Adipocyte (in vitro differentiated cells): Measurements from ENCODE around the gene SLC48A1.

Experiments used
- DNase-seq: peaks from one replicate; pipeline ENCODE4 v3.0.0-alpha.2; 2015; ENCODE audit warnings: low read depth
- H3K27me3 ChIP-seq: replicated peaks from 2 replicates; pipeline ENCODE4 v1.7.0; 2013; ENCODE audit warnings: mild to moderate bottlenecking, low read length, moderate library complexity; ENCODE audit not compliant: control insufficient read depth, insufficient read depth
- H3K36me3 ChIP-seq: 2 replicates; pipeline ENCODE4 v1.7.0; 2013; ENCODE audit warnings: low read length, mild to moderate bottlenecking, moderate library complexity; ENCODE audit not compliant: control insufficient read depth, insufficient read depth, severe bottlenecking
- H3K4me1 ChIP-seq: 2 replicates; pipeline ENCODE4 v1.7.0; 2013; ENCODE audit warnings: mild to moderate bottlenecking, low read length, moderate library complexity; ENCODE audit not compliant: control insufficient read depth, insufficient read depth
- H3K4me3 ChIP-seq: 2 replicates; pipeline ENCODE4 v1.7.0; 2013; ENCODE audit warnings: mild to moderate bottlenecking, low read length, moderate library complexity
- H3K9ac ChIP-seq: 2 replicates; pipeline ENCODE4 v1.7.0; 2013; ENCODE audit warnings: mild to moderate bottlenecking, low read length, moderate library complexity
- H3K9me3 ChIP-seq: 2 replicates; pipeline ENCODE4 v1.7.0; 2013; ENCODE audit warnings: mild to moderate bottlenecking, low read length, moderate library complexity; ENCODE audit not compliant: control insufficient read depth

SLC48A1 gene

GRCh38 chr12:47774663-47775062, 1.6 kb downstream of the SLC48A1 start:
- peaks cover 52% of the 10 kb centered on the region for H3K4me1 ChIP-seq
- no peak for DNase-seq
- peak overlapping the region; percentile 43 for H3K9ac ChIP-seq
- H3K4me3 ChIP-seq = no peak overlapping the region
- H3K9me3 ChIP-seq = no peaks in the 10 kb centered on the region
- no peaks in the 10 kb centered on the region for H3K36me3 ChIP-seq
- no peaks in the 10 kb centered on the region for H3K27me3 ChIP-seq

DNA sequence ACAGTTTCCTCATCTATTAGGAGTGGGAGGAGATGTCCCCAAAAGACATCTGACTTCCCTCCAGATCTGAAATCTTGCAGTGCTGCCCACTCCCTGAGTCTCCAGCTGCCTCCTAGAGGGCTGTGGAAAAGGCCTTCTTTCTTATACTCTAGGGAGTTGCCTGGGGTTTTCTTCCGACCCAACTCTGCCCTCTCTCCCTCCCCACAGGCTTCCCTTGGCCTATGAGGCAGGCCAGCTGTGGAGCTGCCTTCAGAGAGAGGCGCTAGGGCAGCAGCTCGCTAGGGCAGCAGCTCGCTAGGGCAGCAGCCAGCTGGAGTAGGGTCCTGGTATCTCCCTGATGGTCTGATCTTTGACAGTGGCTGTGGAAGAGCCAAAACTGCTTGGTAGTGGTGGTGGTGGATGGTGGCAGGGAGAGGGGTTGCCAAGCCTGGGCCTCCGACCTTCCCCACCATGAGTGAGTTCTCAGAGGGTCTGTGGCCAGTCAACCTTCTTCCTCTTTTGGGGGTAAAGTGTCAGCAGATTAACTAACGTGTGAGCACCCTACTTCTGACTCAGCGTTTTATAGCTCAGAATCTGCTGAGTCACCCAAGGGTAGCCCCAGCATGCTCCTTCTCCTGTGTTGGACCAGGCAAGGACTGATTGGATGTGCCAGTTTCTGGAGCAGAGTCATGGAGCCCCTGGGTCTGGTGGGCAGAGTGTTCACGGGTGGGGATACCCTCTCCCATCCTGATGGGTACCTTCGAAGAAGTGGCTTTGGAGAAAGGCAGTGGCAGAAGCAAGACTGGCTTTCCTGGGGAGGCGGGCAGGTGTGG, 2.3 kb downstream of the SLC48A1 start:
- no peak overlapping the region for H3K4me3 ChIP-seq
- DNase-seq = no peak
- no peaks in the 10 kb centered on the region for H3K9me3 ChIP-seq
- no peaks in the 10 kb centered on the region for H3K36me3 ChIP-seq
- H3K27me3 ChIP-seq = no peaks in the 10 kb centered on the region
- peak overlapping the region; percentile 43 for H3K9ac ChIP-seq
- peaks cover 49% of the 10 kb centered on the region for H3K4me1 ChIP-seq

DNA sequence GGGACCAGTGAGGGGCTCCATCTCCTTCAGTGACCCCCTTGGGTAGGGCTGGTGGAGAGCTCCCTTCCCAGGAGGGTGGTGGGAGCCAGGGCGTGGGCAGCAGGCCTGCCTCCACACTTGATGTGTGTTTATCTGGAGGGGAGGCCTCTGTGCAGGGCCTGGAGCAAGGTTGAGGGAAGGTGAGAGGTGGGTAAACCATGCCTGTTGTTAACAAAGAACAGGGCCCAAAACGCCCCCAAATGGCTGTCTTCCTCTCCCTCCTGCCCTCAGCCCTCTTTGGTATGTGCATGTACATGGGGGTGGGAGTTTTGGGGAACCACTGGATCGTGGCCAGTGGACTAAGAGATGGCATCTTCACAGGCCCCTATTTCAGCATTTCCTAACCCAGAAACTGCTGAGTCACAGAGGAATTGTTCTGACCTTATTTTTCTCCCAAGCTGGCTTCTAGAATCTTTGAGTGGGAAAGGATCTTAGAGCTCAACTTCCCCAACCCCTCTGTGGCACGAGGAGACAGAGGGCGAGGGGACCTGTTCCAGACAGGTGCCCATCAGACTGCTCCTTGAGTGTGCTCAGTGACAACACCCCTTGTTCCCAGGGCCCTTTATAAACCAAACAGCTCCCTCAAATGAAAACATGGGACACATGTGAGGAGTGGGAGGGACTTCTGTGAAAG, 3.6 kb downstream of the SLC48A1 start:
- Histone ChIP-seq H3K4me1 (peaks cover 48% of the 10 kb centered on the region), H3K4me3 (no peak overlapping the region), H3K36me3 (peaks cover 1% of the 10 kb centered on the region), H3K9me3 (no peaks in the 10 kb centered on the region), H3K27me3 (no peaks in the 10 kb centered on the region), H3K9ac (peak overlapping the region; percentile 76)
- DNase-seq = peak; percentile 73

- peaks cover 7% of the 10 kb centered on the region for H3K36me3 ChIP-seq
- no peaks in the 10 kb centered on the region for H3K27me3 ChIP-seq
- H3K9ac ChIP-seq = peak overlapping the region; percentile 76
- DNase-seq = no peak
- no peak overlapping the region for H3K4me3 ChIP-seq
- H3K9me3 ChIP-seq = no peaks in the 10 kb centered on the region
- peaks cover 48% of the 10 kb centered on the region for H3K4me1 ChIP-seq
These were observed 4.1 kb downstream of the SLC48A1 start for GRCh38 chr12:47777151-47777550.

DNA sequence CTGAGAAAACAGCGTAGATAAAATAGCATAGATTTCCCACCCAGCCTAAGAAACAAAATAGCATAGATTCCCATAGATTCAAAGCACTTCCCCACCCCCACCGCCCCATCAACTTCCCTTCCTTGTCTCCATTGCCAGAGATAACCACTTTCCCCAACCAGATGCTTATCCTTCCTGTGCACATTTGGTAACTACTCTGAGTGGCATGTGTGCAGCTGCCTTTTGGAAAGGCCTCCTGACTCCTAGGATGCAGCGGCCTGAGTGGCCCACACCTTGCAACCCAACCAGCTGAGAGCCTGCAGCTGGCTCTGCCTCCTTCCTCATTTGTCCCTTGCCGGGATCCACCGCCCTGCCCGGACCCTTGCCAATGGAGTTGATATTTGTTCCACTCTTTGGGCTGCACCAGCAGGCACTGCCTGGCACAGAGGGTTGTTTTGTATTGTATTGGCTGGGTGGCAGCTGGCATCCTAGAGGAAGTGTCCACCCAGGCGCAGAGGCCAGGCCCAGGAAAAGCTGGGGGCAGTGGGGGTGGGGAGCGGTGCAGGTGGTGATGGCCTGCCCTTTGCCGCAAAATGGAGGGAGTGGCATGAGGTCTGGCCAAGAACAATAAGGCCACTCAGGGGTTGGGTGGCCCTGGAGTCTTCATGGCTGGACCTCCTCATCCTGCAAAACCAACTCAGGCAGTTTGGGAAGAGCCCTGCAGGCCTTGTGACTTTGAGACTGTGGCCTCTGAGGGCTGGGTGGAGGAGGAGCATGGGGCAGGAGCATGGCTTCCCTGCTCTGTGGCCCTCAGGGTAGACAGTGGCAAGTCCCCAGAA, 4.9 kb downstream of the SLC48A1 start:
- H3K4me1 ChIP-seq = peaks cover 48% of the 10 kb centered on the region
- H3K9me3 ChIP-seq = no peaks in the 10 kb centered on the region
- peaks cover 15% of the 10 kb centered on the region for H3K36me3 ChIP-seq
- no peak overlapping the region for H3K4me3 ChIP-seq
- H3K27me3 ChIP-seq = no peaks in the 10 kb centered on the region
- no peak for DNase-seq
- H3K9ac ChIP-seq = peak overlapping the region; percentile 76

- peaks cover 24% of the 10 kb centered on the region for H3K36me3 ChIP-seq
- H3K27me3 ChIP-seq = no peaks in the 10 kb centered on the region
- H3K9me3 ChIP-seq = no peaks in the 10 kb centered on the region
- peaks cover 46% of the 10 kb centered on the region for H3K4me1 ChIP-seq
- no peak overlapping the region for H3K4me3 ChIP-seq
- DNase-seq = no peak
- peak overlapping the region; percentile 76 for H3K9ac ChIP-seq
These were observed 5.8 kb downstream of the SLC48A1 start for GRCh38 chr12:47778881-47779280.

- Histone ChIP-seq H3K9me3 (no peaks in the 10 kb centered on the region), H3K36me3 (peaks cover 29% of the 10 kb centered on the region), H3K9ac (peak overlapping the region; percentile 76), H3K27me3 (no peaks in the 10 kb centered on the region), H3K4me1 (peaks cover 42% of the 10 kb centered on the region), H3K4me3 (no peak overlapping the region)
- DNase-seq = peak; percentile 94
These were observed 6.4 kb downstream of the SLC48A1 start for GRCh38 chr12:47779301-47779942.

DNA sequence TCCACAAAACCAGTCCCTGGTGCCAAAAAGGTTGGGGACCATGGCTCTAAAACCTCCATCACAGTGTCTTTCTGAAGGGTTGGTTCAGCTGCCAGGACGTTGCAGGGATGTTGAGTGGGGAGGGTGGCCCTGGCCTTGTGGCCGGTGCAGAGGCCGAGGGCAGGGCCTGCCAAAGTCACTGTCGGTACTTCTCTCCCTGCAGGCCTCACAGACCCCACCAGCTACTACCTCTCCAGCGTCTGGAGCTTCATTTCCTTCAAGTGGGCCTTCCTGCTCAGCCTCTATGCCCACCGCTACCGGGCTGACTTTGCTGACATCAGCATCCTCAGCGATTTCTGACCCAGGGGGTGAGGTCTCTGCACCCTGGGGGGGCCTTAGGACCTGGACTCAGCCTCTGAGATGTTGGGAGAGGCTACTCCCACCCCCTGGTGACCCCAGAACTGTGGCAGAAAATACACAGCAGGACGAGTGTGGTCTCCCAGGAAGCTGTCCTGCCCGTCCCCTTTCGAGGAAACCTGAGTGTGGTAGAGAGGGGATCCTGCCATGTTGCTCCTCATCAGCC, 7.0 kb downstream of the SLC48A1 start:
- no peak for DNase-seq
- Histone ChIP-seq H3K9me3 (no peaks in the 10 kb centered on the region), H3K27me3 (no peaks in the 10 kb centered on the region), H3K4me3 (no peak overlapping the region), H3K36me3 (peaks cover 35% of the 10 kb centered on the region), H3K4me1 (peaks cover 35% of the 10 kb centered on the region), H3K9ac (peak overlapping the region; percentile 42)

GRCh38 chr12:47781479-47782371, 8.7 kb downstream of the SLC48A1 start:
- H3K36me3 ChIP-seq = peaks cover 52% of the 10 kb centered on the region
- no peak overlapping the region for H3K4me3 ChIP-seq
- no peak for DNase-seq
- H3K27me3 ChIP-seq = no peaks in the 10 kb centered on the region
- peaks cover 28% of the 10 kb centered on the region for H3K4me1 ChIP-seq
- no peaks in the 10 kb centered on the region for H3K9me3 ChIP-seq
- H3K9ac ChIP-seq = peak overlapping the region; percentile 1

DNA sequence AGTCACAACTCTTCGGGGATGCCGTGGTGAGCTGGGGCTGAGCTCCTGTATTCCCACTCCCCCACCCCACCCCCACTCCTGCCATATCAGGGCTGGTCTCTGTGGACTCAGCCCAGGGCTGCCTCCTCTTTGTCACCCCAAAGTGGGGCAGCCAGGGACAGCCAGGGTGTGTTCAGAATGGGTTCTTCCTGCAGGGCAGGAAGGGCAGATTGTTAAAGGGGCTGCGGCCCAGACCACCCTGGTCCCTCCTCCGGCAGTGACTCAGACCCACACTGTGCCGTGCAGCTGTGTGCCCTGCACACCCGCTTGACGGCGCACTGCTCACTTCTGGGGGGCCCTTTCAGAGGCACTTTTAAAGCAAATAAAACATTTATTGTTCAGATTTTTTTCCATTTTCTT, 9.3 kb downstream of the SLC48A1 start:
- H3K27me3 ChIP-seq = no peaks in the 10 kb centered on the region
- peaks cover 22% of the 10 kb centered on the region for H3K4me1 ChIP-seq
- no peak overlapping the region for H3K4me3 ChIP-seq
- peak overlapping the region; percentile 21 for H3K9ac ChIP-seq
- H3K36me3 ChIP-seq = peaks cover 59% of the 10 kb centered on the region
- DNase-seq = no peak
- H3K9me3 ChIP-seq = no peaks in the 10 kb centered on the region
